ENCODE data around the gene PDIA4.
"Not testable (repeated sequence)": the region's sequence is repeated elsewhere in the genome, so short reads cannot be mapped to it uniquely, and the experiment has no call there.

Gene PDIA4

DNA sequence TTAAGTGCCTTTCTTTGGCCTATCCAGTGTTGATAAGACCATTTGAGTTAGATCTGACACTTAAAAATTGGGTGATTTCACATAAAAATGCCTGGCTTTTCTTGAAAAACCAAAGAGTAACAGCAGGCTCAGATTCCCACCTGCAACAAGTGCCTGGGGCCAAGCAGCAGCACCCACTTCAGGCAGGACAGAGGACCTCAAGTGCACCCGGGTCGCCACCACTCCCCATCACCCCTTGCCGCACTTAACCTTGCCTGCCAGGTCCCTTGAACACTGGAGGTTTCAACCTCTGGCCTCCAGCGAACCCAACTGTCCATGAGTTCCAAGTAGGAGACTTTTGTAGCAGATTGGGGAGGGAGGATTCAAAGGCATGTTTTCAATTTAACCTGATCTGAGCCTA, 30.8 kb downstream of the PDIA4 start:
- no peak for FAIRE-seq
- no peak for TF ChIP-seq TAF1 (IDR thresholded peaks at IDR 0.05; ENCODE audit: borderline replicate concordance, low read depth, low read length)
- no peak for TF ChIP-seq POLR2AphosphoS5 (IDR thresholded peaks at IDR 0.05; ENCODE audit: low read depth, low read length)
- TF ChIP-seq POLR2A (IDR thresholded peaks at IDR 0.05; ENCODE audit: low read depth, low read length), result no peak
- DNase-seq (ENCODE audit: insufficient read length), result no peak

DNA sequence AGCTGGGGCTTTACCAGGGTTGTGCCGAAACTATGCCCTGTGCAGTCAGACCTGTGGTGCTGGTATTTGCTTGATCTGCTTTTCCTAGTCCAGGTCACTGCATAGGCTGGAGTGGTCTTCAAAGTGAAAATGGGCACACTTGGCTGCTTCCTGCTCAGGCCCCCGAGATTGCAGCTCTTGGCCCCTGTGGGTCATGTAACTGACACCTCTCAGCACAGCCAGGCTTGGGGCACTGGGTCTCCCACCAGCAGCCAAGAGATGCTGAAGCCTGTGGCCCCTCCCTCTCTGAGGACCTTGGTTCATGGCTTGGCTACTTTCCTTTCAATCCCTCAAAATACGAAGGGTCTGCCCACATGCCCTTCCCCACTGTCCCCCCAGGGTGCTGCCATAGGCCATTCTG, 33.7 kb downstream of the PDIA4 start:
- DNase-seq (ENCODE audit: insufficient read length), result no peak
- no peak for FAIRE-seq
- TF ChIP-seq POLR2AphosphoS5 (IDR thresholded peaks at IDR 0.05; ENCODE audit: low read depth, low read length), result no peak
- TF ChIP-seq TAF1 (IDR thresholded peaks at IDR 0.05; ENCODE audit: borderline replicate concordance, low read depth, low read length), result no peak
- TF ChIP-seq POLR2A (IDR thresholded peaks at IDR 0.05; ENCODE audit: low read depth, low read length), result no peak

DNA sequence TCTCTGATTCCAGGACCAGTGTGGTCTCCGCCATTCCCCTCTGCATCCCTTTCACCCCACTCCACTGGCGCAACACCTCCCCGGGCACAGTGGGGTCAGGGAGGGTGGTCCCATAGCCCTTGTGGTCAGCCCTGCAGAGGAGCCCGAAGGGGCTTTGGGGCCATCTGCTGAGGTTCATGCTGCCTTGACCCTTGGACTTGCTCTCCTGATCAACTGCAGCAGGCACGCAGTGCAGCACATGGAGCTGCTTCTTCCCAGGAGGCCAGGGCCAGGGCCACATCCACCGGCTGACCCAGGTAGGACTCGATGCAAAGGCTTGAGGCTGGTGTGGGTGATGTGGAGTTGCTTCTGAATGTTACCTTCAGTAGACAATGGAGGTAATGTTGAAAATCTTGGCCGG, 35.1 kb downstream of the PDIA4 start:
- no peak for TF ChIP-seq POLR2AphosphoS5 (IDR thresholded peaks at IDR 0.05; ENCODE audit: low read depth, low read length)
- TF ChIP-seq TAF1 (IDR thresholded peaks at IDR 0.05; ENCODE audit: borderline replicate concordance, low read depth, low read length), result no peak
- TF ChIP-seq POLR2A (IDR thresholded peaks at IDR 0.05; ENCODE audit: low read depth, low read length), result no peak
- FAIRE-seq (no peak), DNase-seq (ENCODE audit: insufficient read length) (no peak)

DNA sequence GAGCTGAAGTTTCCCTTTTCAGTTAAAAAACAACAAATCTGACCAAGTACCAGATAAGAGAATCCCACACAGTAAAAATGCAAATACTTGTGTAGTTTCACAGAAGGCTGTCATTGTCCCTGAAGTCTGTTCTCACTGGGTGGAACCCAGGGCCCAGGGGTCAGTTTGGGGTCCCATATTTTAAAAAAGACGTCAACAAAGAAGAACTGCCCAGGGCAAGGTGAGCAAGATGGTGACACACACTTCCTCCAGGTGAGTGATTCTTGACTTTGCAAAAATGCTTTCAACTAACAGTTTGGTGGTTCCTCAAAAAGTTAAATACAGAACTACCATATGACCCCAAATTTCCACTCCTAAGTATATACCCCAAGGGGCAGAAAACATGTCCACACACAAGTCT, 36.8 kb downstream of the PDIA4 start:
- FAIRE-seq (no peak), DNase-seq (ENCODE audit: insufficient read length) (no peak)
- TF ChIP-seq TAF1 (IDR thresholded peaks at IDR 0.05; ENCODE audit: borderline replicate concordance, low read depth, low read length) (no peak), POLR2A (IDR thresholded peaks at IDR 0.05; ENCODE audit: low read depth, low read length) (no peak), POLR2AphosphoS5 (IDR thresholded peaks at IDR 0.05; ENCODE audit: low read depth, low read length) (no peak)

DNA sequence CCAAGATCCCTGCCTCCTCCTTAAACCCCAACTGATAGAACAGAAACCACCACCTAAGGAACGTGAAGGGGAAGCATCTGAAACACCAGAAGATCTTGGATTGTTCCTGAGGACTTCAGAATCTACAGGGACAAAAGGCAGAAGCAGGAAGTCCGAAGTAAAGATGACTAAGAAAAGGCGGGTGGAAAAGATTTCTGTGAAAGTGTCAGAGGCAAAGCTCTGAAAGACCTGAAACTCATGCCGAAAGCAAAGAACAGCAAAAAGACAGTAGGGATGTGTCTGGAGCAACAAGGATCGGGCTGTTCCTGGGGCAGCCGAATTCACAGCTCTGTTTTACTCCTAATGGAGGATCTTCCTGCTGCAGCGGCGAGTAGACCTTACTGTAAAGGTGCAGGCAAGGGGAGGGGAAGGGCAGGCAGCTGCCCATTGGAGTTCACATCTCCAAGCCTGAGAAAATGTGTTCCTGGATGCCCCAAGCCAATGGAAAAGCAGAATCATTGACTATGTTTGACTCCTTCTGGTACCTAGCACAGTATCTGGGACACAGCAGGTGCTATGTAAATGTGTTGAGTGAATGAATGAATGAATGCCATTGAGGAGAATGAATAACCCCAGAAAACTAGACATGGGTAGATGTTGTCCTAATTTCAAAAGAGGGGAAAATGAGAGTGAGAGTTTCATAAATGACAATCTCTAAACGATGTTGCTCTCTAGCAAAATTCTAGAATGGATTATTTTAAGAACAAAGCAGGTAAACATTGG, 40.4 kb downstream of the PDIA4 start:
- FAIRE-seq, result no peak
- DNase-seq (ENCODE audit: insufficient read length), result no peak
- TF ChIP-seq TAF1 (IDR thresholded peaks at IDR 0.05; ENCODE audit: borderline replicate concordance, low read depth, low read length) (no peak), POLR2AphosphoS5 (IDR thresholded peaks at IDR 0.05; ENCODE audit: low read depth, low read length) (no peak), POLR2A (IDR thresholded peaks at IDR 0.05; ENCODE audit: low read depth, low read length) (no peak)

DNA sequence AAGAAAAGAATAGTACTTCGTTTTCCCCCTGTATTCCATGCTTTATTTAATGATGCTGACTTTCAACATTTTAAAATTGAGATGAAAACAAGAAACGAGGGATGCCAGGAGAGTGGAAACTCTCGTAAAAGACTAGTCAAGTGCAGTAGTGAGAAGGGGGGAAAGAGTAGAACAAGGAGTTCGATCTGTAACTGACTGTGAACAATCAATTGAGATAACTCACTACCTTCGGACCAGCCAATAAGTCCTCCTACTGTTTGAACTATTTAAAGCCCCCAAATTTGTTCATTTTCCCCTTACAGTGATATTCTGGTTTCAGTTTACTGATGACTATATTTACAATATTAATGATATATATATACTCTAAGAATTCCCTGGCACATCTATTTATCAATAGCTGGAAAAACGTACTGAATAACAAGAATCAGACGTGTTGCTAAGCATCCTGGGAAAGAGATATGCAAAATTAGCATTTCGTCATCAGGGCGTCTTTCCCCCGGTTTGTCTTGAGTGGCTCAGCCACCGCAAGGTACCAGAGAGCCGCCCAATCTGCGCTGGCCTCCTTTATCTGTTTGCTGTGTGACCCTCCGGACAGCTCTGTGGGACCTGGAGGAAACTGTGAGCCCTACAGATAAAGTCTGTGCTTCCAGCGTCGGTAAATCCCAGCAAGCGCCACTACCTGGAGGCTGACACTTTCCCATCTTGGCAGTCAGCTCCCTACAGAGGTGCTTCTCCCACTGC, 41.1 kb downstream of the PDIA4 start:
- TF ChIP-seq TAF1 (IDR thresholded peaks at IDR 0.05; ENCODE audit: borderline replicate concordance, low read depth, low read length) (no peak), POLR2A (IDR thresholded peaks at IDR 0.05; ENCODE audit: low read depth, low read length) (no peak; the same call in 1 of the 2 replicates), POLR2AphosphoS5 (IDR thresholded peaks at IDR 0.05; ENCODE audit: low read depth, low read length) (no peak)
- peak; percentile 74 for DNase-seq (ENCODE audit: insufficient read length)
- FAIRE-seq, result peak; percentile 94

DNA sequence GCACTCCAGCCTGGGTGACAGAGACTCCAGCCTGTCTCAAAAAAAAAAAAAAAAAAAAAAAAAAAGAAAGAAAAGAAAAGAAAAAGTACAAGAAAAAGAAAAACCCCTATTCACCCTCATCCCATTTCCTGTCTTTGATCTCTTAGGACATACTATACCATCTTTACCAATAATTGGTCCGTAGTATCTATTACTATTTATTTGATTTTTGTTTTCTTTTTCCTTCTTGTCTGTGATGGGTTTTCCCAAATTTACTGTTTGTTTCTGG, 41.6 kb downstream of the PDIA4 start:
- FAIRE-seq (no peak), DNase-seq (ENCODE audit: insufficient read length) (no peak)
- TF ChIP-seq POLR2A (IDR thresholded peaks at IDR 0.05; ENCODE audit: low read depth, low read length), result no peak
- no peak for TF ChIP-seq TAF1 (IDR thresholded peaks at IDR 0.05; ENCODE audit: borderline replicate concordance, low read depth, low read length)

DNA sequence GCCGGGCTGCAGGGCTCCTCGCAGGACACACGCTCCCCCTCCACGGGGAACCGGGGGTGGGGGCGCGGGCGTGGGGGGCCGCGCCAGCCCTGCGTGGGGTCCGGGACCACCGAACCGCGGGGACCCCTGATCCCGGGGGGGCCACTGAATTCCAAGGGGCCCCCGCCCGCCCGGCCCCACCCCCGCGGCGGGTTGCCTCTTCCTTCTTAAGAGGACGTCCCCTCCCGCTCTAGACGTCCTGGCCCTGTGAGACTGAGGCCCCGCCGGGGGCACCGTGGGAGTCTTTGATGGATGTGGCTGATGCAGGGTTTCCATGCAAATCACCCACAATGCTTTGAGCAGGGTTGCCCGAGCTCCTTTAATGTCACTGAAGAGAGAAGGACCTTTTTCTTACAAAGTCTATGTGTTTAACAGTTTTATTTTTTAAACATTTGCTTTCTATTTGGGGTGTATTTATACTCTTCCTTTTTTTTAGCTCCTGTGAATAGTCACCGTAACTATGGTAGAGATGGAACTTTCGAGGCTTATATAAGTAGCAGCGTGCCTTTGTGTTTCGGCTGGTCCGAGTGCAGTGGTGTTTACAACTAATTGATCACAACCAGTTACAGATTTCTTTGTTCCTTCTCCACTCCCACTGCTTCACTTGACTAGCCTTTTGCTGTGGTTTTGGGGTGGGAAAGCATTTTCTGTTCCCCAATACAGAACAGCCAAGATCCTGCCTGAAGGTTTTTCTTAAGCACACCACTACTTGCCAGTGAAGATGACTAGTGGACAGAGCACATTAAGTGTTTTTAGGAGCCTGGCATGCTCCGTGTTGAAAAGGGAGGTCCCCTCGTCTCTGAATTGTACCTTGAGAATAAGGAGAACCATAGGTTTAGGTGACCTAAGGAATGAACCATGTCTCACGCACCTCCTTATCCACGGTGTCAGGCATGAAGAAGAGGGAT, 44.8 kb downstream of the PDIA4 start:
- FAIRE-seq (peak; percentile 74), DNase-seq (ENCODE audit: insufficient read length) (peak; percentile 52)
- no peak for TF ChIP-seq TAF1 (IDR thresholded peaks at IDR 0.05; ENCODE audit: borderline replicate concordance, low read depth, low read length)
- 0 out of 2 replicates have a peak, but pooled peaks have one; percentile 26 for TF ChIP-seq POLR2A (IDR thresholded peaks at IDR 0.05; ENCODE audit: low read depth, low read length)
- no peak for TF ChIP-seq POLR2AphosphoS5 (IDR thresholded peaks at IDR 0.05; ENCODE audit: low read depth, low read length)

DNA sequence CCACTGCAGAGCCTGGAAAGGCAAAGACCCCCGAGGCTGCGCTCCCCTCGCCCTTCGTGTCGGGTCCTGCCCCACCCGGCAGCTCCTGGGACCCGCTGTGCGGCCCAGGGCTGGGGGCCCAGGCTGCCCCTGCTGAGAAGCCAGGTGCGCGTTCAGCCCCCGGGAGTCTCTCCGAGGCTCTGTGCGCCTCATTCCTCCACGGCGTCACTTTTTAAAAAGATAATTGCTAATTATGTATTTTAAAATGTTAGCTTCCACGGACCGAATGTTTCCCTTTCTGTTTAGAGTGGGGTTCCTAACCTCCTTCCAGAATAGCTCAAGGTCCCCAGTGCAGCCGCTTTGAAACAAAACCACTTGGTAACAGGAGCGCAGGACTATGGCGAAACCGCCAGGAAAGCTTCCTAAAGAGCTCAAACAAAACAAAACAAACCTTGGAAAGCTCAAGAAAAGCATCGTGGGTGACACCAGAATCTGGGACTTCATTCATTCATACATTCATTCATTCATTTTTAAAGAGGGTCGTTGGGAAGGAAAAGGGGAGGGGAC, 45.6 kb downstream of the PDIA4 start:
- TF ChIP-seq POLR2A (IDR thresholded peaks at IDR 0.05; ENCODE audit: low read depth, low read length) (no peak), TAF1 (IDR thresholded peaks at IDR 0.05; ENCODE audit: borderline replicate concordance, low read depth, low read length) (no peak), POLR2AphosphoS5 (IDR thresholded peaks at IDR 0.05; ENCODE audit: low read depth, low read length) (no peak)
- no peak for DNase-seq (ENCODE audit: insufficient read length)
- FAIRE-seq, result no peak

DNA sequence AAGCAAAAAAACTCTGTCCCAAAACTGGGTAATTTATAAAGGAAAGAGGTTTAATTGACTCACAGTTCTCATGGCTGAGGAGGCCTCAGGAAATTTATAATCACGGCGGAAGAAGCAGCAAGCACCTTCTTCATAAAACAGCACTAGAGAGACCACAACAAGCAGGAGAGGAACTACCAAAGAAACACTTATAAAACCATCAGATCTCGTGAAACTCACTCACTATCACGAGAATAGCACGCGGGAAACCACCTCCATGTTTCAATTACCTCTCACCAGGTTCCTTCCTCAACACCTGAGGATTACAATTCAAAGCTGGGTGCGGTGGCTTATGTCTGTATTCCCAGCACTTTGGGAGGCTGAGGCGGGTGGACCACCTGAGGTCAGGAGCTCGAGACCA, 48.5 kb downstream of the PDIA4 start:
- no peak for DNase-seq (ENCODE audit: insufficient read length)
- TF ChIP-seq POLR2AphosphoS5 (IDR thresholded peaks at IDR 0.05; ENCODE audit: low read depth, low read length) (no peak), TAF1 (IDR thresholded peaks at IDR 0.05; ENCODE audit: borderline replicate concordance, low read depth, low read length) (no peak)
- no peak for FAIRE-seq

DNA sequence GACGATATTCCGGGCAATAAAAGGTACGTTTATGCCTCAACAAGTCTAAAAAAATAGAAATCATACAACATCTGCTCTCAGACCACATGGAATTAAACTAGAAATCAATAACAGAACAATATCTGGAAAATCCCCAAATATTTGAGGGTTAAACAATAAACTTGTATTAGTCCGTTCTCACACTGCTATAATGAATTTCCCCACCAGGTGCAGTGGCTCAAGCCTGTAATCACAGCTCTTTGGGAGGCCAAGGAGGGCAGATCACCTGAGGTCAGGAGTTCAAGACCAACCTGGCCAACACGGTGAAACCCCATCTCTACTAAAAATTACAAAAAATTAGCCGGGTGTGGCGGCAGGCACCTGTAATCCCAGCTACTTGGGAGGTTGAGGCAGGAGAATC, 49.2 kb downstream of the PDIA4 start:
- DNase-seq (ENCODE audit: insufficient read length); FAIRE-seq: not testable (repeated sequence)

Data from GM12892 (cell line).